Heart left ventricle (tissue), 13 donors: ENCODE results near the gene MAML2.

Source experiments
- CTCF ChIP-seq, 12 donors: fragments of 200-600 bp; sonication (generic) in 4 of 12; IDR thresholded peaks; one replicate each; pipeline versions ENCODE4 v1.5.0 to v1.8.0; 2018 to 2022; ENCODE audit warnings: antibody characterized with exemption in 12 of 12, mild to moderate bottlenecking in 5 of 12
- POLR2A ChIP-seq, 2 donors: fragments of 450-650 bp; IDR thresholded peaks; one replicate each; pipeline ENCODE4 v1.6.1; 2017; ENCODE audit warnings: antibody characterized with exemption in 2 of 2, mild to moderate bottlenecking in 2 of 2, moderate library complexity in 2 of 2
- donor health status: ischemic (EF 13 %, LVEDD 7.1; RV severe dilation, severe dysfunction).
- donor health status: DM: no; HTN: yes; CAD: no.
- donor health status: DM: no; HTN: no; CAD: no.
- donor health status: ischemic (EF 25% LVEDD 6.9; RV normal size, moderate dysfunction).
- donor health status: ischemic (EF 25% LVEDD 5.7; RV mildly dilated, moderate dysfunction).
- donor health status: ischemic (EF 35%, LVEDD 5.7; RV mildly dilated, moderate dysfunction).
- donor health status: nonischemic (EF 11% LVEDD 7.7; RV severe dilation, severe dysfunction).
- donor health status: DM: yes; HTN: yes; CAD: no.
- donor health status: PGD.
- donor health status: ischemic (EF 29% LVEDD 5.4; RV normal size, mild dysfunction).
- donor health status: nonischemic (EF 23%, LVEDD 6.1; RV moderate dilation, normal function).

- no peak for TF ChIP-seq CTCF (IDR thresholded peaks at IDR 0.05)
- TF ChIP-seq POLR2A (IDR thresholded peaks at IDR 0.05), result no peak
Measured at GRCh38 chr11:96318850-96319249, 24.1 kb downstream of the MAML2 start.
